Measurements from ENCODE around the gene CHPF. TPM values are rescaled to one million over a fixed set of nuclear protein-coding genes. Genes with fewer than 3 reads are reported as not detected.
A peak's percentile ranks its signal among the peaks of the same experiment; 100 is the strongest.

Gene CHPF
- polyA plus RNA-seq, 1 experiment, result 119 TPM

DNA sequence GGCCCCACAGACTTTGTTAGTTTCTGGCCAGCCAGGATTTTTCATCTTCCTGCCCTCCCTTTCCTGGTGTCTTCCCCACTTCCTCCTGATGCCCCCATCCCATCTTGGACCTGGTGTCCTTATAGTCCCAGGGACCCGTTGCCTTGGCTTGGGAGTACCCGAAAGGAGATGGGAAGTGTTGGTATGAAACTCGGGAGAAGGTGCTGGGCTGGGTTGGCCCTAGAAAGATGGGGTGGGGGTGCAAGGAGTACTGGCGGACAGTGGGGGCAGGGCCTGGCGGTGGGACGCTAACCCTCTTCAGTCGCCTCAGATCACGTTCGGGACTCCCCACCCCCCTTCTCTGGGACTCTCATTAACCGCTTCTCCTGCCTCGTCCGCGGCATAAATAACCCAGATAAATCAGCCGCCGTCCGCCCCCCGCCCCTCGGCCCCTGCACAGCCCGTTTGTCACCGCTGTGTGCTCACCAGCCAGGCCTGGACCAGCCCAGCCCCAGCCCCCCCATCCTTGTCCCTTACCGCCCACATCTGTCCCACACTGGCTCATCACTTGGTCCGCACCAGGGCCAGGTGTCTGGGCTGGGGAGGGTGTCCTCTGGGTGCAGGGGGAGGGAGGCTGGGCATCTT, 33.0 kb downstream of the CHPF start:
- ChIA-PET POLR2A (interaction anchor here (0.6 to 1.4 kb wide), 3 partner anchors 12 to 116 kb away, joined by 4 to 10 read pairs (median 5); partner anchors contain the start of gene GMPPA), CTCF (interaction anchor here (0.9 to 42.0 kb wide), 17 partner anchors 0 to 434 kb away, joined by 3 to 872 read pairs (median 5); partner anchors contain the start of genes ASIC4, CHPF, GMPPA and TMEM198)
- Histone ChIP-seq H3K36me3 (ENCODE audit: control insufficient read depth, insufficient read depth, low read length) (peaks cover 8% of the 10 kb centered on the region), H3K27me3 (ENCODE audit: control insufficient read depth, insufficient read depth, low read length) (peaks cover 29% of the 10 kb centered on the region), H3K4me3 (ENCODE audit: low read depth, low read length) (no peak overlapping the region)
- no peak for DNase-seq (ENCODE audit: low read depth)
- 0 out of 2 replicates have a peak, but pooled peaks have one; percentile 1 for TF ChIP-seq CTCF (IDR thresholded peaks at IDR 0.05; ENCODE audit: insufficient read depth, low read depth, low read length)

GRCh38 chr2:219509780-219510511, 33.7 kb downstream of the CHPF start:
- ChIA-PET CTCF (interaction anchor here (0.6 to 42.0 kb wide), 17 partner anchors 12 to 1663 kb away, joined by 3 to 872 read pairs (median 5); partner anchors contain the start of genes ASIC4, CHPF, GMPPA and TMEM198), POLR2A (interaction anchor here (0.5 to 1.4 kb wide), 3 partner anchors 10 to 115 kb away, joined by 4 to 10 read pairs (median 5); no protein-coding TSS in a partner anchor)
- no peak for DNase-seq (ENCODE audit: low read depth)
- Histone ChIP-seq H3K4me3 (ENCODE audit: low read depth, low read length) (peak overlapping the region; percentile 11), H3K36me3 (ENCODE audit: control insufficient read depth, insufficient read depth, low read length) (peaks cover 12% of the 10 kb centered on the region), H3K27me3 (ENCODE audit: control insufficient read depth, insufficient read depth, low read length) (peaks cover 25% of the 10 kb centered on the region)
- peak; percentile 87 for TF ChIP-seq CTCF (IDR thresholded peaks at IDR 0.05; ENCODE audit: insufficient read depth, low read depth, low read length)

DNA sequence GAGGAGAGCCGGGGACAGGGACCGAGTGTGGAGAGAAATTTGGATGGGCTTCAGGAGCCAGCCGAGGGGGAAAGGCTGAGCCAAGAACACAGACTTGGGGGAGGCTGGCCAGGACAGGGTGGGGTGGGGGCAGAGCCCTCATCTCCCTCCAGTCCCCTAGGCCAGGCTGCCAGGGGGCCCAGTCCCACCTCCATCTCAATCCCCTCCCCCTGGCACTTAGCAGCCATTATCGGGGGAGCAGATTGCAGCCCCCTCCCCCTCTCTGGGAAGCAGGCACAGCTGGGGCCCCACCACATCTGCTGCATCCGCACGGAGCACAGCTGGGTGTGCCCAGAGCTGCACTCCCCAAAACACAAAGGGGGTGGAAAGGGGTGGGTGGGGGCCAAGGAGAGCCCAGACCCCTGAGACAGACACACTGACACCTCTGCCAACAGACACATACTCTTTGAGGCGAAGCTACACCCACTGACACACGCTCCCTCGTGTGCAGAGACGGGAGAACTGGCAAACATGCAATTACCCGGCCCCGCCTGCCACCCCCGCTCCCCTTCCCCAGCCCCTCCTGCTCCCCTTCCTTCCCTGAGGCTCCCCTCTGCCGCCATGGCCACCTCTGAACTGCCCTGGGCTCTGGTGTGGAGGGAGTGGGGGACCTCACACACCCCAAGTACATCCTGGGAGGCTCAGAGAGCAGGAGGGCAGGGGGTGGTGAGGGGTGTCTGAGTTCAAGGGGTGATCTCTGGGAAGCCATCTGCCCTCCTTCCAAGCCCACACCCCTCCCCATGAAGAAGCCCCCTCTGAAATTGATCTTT, 34.4 kb downstream of the CHPF start:
- POLR2A ChIA-PET, result interaction anchor here (1.4 kb wide), 1 partner anchor 11 kb away, joined by 4 read pairs; no protein-coding TSS in a partner anchor

DNA sequence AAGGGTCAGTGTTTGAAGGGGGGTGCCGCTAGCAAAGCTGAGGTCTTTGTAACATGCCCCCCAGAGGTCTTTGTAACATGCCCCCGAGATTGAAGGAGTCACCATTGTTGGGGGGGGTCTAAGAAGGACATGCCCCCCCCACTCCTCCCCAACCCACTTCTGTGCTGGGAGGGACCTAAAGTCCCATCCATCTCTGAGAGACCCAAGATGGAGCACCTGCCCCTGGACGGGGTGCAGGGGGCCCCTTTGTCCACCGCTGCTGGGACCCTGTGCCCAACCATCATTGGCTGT, 35.2 kb downstream of the CHPF start:
- Histone ChIP-seq H3K27me3 (ENCODE audit: control insufficient read depth, insufficient read depth, low read length) (peaks cover 19% of the 10 kb centered on the region), H3K4me3 (ENCODE audit: low read depth, low read length) (no peak overlapping the region), H3K36me3 (ENCODE audit: control insufficient read depth, insufficient read depth, low read length) (peaks cover 24% of the 10 kb centered on the region)
- TF ChIP-seq CTCF (IDR thresholded peaks at IDR 0.05; ENCODE audit: insufficient read depth, low read depth, low read length), result no peak
- ChIA-PET CTCF (interaction anchor here (1.6 to 42.0 kb wide), 5 partner anchors 10 to 120 kb away, joined by 4 to 872 read pairs (median 12); partner anchors contain the start of genes ASIC4, CHPF, DNPEP and GMPPA), POLR2A (interaction anchor here (0.7 kb wide), 1 partner anchor 77 kb away, joined by 6 read pairs; no protein-coding TSS in a partner anchor)
- no peak for DNase-seq (ENCODE audit: low read depth)

More for the DNA sequence above, 34.4 kb downstream of the CHPF start:
- H3K27me3 ChIP-seq (ENCODE audit: control insufficient read depth, insufficient read depth, low read length), result peaks cover 25% of the 10 kb centered on the region
- CTCF ChIA-PET, result interaction anchor here (0.6 to 42.0 kb wide), 13 partner anchors 11 to 1664 kb away, joined by 3 to 872 read pairs (median 6); partner anchors contain the start of genes ASIC4, CHPF, DNPEP and GMPPA
- TF ChIP-seq CTCF (IDR thresholded peaks at IDR 0.05; ENCODE audit: insufficient read depth, low read depth, low read length), result no peak
- DNase-seq (ENCODE audit: low read depth), result no peak
- H3K4me3 ChIP-seq (ENCODE audit: low read depth, low read length), result no peak overlapping the region
- peaks cover 18% of the 10 kb centered on the region for H3K36me3 ChIP-seq (ENCODE audit: control insufficient read depth, insufficient read depth, low read length)
